GM19468 (cell line): ENCODE results near the gene CBFB.
A peak's percentile ranks its signal among the peaks of the same experiment; 100 is the strongest.
"Not testable (repeated sequence)": the region's sequence is repeated elsewhere in the genome, so short reads cannot be mapped to it uniquely, and the experiment has no call there.

Experiments used
- ATAC-seq: cut with Tn5 transposase; IDR thresholded peaks from one replicate; pipeline ENCODE4 v1.9.1; 2021; ENCODE audit warnings: mild to moderate bottlenecking, moderate library complexity, moderate number of reproducible peaks; ENCODE audit not compliant: unreplicated experiment; ENCODE audit errors: extremely low read depth

CBFB gene

DNA sequence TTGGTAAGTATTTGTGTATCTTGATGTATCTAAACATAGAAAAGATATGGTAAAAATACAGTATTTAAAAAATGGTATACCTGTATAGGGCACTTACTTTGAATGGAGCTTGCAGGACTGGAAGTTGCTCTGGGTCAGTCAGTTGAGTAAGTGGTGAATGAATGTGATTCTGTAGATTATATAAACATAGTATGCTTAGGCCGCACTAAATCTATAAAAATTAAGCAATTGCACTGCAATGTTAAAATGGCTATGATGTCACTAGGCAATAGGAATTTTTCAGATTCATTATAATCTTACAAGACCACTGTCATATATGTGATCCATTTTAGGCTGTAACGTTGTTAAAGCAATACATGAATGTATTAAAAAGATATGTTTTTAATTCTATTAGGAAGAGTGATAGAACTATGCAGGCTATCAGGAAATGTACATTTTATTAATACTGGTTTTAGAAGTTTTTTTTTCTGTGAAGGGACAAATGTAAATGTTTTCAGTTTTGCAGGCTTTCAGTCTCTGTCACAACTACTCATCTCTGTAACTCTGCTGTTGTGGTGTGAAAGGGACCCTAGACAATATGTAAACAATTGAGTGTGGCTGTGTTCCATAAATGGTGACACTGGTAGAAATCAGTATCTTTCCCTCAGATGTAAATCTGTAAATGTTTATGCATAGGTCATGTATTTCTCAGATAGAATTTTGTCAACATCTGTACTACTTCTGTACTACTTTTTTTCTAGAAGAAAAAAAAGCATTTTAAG lies 10.5 kb downstream of the CBFB start:
- ATAC-seq = no peak

DNA sequence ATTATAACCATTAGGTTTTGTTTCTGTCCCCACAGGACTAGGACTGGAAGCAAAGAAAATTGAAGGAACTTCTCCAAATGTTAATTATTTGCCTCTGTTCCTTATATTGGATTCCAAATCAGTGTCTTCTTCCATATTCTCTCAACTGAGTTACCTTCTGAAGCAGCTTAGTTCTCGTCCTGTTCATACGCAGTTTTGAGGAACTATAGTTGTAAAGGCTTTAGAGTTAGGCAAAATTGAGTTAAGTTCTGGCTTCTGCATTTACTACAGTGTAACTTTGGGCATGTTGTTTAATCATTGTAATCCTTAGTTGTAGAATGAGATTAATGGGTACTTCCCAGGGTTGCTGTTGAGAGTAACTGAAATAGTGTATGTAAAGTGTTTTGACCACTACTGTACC lies 11.2 kb downstream of the CBFB start:
- no peak for ATAC-seq

DNA sequence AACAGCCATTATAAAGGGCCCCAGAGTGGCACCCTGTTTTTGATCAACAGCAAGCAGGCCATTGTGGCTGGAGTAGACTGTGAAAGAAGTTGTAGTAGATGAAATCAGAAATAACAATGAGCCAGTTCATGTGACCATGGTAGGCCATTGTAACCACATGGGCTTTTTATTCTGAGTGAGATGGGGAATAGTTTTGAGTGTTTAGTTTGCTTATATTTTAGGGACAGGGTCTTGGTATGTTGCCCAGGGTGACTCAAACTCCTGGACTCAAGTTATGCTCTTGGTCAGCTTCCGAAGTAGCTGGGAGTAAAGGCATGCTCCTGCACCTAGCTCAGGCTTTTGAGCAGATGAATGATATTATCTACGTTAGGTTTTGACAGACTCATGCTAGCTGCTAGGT lies 12.0 kb downstream of the CBFB start:
- ATAC-seq = no peak

DNA sequence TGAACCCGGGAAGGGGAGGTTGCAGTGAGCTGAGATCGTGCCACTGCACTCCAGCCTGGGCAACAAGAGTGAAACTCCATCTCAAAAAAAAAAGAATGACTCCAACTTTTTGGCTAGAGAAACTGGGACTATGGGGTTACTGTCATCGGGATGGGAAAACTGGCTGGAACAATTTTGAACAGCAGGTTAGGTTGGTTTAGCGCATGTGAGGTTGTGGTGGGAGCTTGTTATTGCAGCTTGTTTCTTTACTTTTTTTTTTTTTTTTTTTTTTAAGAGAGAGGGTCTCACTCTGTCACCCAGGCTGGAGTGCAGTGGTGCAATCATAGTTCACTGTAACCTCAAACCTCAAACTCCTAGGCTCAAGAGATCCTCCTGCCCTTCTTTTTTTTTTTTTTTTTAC lies 12.6 kb downstream of the CBFB start:
- ATAC-seq = not testable (repeated sequence)

DNA sequence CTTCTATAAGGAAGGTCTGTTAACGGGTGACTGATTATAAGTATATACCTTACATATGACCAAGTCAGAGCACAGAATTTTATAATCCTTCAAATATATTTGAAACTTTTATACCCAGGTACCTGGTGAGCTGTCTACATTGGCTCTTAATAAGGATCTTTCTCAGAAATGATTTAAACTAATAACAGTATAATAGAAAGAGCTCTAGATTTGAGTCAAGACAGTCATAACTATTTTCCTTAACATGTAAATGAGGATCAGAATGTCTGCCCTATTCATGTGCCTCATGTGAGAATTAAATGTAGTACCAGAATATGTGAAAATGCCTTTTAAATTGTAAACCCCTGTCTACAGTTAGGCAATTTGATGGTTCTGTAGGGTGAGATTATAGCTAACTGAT lies 14.5 kb downstream of the CBFB start:
- no peak for ATAC-seq

DNA sequence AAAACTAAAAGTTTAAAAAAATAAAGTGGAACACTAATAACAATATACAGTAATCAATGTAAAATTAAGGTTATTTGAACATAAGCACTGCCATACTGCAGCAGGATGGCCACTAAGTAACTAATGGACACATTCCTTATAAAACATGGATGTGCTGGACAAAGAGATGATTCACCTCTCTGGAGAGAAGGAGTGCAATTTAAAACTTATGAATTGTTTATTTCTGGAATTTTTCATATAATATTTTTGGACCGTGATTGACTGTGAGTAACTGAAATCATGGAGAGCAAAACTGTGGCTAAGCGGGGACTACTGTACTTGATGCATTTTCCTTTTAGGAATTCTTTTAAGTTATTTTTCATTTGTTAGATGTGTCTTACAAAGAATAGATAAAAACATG lies 21.8 kb downstream of the CBFB start:
- no peak for ATAC-seq

DNA sequence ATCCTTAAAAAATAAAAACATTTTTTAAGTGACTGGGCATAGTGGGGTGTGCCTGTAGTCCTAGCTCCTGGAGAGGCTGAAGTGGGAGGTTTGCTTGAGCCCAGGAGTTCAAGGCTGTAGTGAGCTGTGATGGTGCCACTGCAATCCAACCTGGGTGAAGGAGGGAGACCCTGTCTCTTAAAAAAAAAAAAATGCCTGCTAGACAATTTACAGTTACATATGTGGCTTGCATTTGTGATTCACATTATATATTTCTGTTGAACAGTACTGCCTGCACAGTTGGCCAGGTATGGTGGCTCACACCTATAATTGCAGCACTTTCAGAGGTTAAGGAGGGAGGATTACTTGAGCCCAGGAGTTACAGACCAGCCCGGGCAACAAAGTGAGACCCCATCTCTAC lies 23.4 kb downstream of the CBFB start:
- no peak for ATAC-seq

DNA sequence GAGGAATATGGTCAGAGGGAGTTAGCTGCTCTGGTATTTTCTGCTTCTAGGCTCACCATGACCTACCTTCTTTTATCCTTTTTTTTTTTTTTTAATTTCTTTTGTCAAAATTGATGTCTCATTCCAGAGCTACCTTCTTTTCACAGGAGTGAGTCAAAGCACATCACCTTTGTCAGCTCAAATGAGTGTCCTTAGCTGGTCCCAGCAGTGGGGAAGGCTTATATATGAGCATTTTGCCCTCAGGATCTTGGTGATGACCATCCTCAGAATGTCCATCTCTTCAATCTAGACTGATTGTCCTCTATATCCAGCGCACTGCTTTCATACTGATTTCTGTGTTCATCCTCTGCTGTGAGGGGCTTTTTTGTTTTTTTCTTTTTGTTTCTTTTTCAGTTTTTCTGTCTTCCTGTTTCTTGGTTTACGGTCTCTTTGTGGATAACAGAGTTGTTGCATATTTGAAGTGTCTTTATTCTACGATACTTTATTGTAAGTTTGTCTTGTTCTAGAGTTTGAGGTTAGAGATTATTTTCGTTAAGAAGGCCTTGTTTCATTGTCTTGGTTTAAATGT lies 24.9 kb downstream of the CBFB start:
- ATAC-seq = no peak

DNA sequence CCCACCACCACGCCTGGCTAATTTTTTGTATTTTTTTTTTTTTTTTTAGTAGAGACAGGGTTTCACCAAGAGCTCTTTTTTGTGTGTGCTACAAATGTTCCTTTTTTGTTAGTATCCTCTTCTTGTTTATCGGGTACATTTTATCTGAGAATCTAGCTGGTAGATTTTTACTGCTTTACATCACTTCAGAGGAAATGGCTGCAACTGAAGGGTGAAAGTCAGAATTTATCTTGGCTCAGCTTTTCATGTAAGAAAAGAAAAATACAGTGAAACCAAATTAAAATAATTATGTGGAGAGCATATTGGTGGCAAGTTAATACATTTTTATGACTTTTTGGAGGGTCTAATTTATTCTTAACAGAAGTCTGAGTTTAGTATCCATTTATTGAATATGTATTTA lies 26.0 kb downstream of the CBFB start:
- ATAC-seq = no peak

DNA sequence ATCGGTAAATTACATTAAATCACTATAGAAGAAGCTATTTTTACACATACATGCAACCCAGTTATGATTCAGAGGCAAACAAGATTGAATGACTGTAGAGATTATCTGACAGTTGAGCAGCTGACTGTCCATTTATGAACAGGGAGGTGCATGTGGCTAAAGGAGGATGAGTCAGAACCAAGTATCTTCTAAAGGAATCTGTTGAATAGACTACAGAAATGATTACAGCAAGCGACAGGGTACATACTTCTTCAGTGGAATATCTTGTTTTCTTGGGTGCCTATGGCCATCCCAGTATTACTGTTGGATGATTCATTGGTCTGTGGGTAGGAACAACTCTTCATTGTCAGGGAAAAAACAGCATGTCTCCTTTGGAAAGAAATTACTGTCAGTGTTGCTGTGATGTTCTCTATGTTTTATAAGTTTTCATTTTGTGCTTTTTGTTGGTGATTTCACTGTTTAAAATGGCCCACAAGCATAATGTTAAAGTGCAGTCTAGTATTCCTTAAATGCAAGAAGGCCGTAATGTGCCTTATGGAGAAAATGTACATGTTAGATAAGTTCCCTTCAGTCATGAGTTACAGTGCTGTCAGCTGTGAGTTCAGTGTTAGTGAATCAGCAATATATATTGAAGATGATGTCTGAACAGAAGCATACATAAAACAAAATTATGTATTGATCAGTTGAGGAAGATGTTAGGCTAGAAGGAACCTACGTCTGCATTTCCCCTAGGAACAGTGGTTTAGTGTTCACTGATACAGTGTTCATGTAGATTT lies 27.0 kb downstream of the CBFB start:
- peak; percentile 52 for ATAC-seq

DNA sequence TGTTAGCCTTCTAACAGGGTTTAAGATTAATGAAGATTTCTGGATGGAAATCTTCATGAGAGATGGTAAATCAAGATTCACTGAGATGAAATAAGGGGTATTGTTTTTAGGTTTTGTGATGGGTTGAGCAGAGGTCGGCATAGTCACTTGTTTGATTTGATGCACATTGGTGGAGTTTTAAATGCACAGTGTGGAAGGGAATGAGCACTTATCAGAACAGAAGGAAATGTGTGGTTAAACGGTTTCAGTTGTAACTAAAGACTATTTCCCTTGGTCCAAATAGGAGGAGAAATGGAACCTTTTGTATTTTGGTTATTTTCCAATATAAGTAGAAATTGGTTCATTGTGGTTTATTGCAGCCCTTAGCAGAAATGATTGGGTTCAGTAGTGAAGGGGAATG lies 34.1 kb downstream of the CBFB start:
- no peak for ATAC-seq

DNA sequence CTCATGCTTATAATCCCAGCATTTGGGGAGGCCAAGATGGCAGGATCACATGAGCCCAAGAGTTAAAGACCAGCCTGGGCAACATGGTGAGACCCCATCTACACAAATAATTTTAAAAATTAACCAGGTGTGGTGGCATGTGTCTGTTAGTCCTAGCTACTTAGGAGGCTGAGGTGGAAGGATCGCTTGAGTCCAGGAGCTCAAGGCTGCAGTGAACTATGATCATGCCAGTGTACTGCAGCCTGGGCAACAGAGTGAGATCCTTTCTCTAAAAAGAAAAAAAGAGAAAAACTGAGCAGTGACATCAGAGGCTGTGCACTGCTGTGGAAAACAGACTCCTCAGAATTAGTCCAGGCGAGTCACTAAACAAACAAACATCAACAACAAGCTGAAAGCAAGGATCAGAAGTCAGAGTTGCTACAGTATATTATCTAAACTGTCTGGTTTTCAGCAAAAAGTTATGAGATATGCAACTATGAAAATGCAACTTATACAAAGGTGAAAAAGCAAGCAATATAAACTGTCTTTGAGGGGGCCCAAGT lies 39.3 kb downstream of the CBFB start:
- no peak for ATAC-seq

DNA sequence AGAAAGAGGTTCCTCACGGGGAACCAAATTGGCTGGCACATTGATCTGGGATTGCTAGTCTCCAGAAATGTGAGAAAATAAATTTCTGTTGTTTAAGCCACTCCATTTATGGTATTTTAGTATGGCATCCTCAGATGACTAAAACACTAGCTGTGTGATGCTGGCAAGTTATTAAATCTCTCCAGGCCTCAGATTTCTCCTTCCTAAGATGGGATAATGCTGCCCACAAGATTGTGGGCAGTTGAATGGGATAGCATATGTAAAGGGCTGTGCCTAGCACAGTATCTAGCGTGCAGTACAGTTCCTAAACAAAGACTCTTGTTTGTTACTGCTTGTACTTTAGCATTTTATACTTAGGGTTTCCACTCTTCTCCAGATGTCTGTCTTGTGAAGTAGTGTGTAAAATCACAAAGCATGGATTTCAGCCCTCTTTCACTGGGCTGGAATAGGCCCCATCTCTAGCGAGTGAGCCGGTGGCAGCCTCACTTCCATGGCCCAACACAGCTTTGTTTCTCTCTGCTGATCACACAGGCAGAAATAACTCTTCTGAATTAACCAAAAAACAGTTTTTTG lies 42.6 kb downstream of the CBFB start:
- ATAC-seq = no peak

DNA sequence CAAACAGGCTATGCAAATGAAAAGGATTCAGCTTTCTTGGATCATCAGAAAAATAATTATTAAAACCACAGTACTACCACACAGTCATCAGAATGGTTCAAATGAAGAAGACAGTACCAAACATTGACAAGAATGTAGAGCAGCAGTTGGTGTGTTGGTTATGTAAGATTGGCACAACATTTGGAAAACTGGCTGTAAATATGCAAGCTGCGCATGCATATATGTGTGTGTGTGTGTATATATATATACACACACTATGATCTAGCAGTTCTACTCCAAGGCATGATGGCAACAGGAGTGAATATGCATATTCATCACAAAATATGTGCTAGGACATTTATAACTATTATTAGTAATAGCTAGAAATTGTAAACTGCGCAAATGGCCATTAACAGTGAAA lies 46.4 kb downstream of the CBFB start:
- no peak for ATAC-seq

DNA sequence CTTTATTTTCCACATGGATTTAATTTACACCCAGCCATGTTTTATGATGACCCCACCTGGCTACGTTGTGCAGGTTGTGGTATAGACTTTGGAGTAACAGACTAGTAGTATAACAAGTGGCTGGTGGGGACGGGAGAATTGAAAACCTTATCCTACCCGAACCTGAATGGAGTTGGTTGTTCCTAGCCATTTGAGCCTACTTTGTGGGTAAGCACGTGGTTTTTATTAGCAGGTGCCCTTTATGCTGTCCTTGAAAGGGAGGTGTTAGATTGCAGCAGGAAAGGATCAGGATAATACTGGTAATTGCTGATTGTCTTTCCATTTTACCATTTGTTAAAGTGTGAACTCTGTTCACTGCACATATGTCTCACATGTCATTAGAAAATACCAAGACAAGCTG lies 48.9 kb downstream of the CBFB start:
- ATAC-seq = no peak

DNA sequence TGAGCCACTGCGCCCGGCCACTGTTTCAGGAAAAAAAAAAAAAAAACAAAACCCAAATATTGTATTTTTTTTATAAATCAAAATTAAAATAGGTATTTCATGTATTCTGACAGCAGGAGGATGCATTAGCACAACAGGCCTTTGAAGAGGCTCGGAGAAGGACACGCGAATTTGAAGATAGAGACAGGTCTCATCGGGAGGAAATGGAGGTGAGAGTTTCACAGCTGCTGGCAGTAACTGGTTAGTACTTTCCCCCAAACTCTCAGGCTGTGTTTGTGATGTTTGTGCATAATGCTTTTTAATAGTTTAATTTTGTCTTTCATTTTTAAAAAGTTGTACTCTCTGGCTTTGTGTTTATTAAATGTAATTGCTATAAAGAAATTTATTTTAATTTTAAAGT lies 53.2 kb downstream of the CBFB start:
- ATAC-seq = no peak

DNA sequence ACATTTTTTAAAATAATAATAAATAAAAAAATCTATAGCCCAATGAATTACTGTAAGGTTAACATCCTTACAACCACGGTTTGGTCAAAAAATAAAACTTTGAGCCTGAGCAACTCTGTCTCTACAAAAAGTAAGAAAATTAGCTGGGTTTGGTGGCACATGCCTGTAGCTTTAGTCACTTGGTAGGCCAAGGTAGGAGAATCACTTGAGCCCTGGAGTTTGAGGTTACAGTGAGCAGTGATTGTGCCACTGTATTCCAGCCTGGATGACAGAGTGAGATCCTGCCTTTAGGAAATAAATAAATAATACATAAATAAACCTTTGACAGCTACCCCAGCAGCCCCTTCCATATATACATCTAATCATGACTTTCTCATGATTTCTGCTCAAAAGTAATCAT lies 53.9 kb downstream of the CBFB start:
- no peak for ATAC-seq

DNA sequence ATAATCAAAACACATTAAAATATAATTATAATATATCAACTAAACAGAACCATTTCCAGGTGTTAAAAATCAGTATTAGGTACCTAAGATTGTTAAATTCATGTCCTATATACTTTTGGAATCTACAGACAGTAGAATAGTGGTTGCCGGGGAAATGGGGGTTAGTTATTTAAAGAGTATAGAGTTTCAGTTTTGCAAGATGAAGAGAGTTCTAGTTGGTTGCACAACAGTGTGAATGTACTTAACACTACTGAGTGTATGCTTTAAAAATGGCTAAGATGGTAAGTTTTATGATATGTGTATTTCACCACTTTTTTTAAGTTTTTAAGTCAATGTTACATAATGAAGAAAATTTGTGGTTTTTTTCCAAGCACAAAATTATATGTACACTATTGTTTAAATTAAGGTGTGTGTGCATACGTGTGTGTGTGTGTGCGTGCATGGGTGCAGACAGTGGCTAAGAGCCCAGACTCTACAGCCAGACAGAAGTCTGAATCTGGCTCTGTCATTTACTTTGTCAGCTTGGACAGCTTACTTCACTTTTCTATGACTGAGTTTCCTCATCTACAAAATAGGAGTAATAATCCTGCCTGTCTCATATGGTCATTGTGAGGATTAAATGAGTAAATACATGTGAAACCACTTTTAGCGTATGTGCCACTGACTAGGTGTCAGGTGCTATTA lies 55.5 kb downstream of the CBFB start:
- ATAC-seq = peak; percentile 46

DNA sequence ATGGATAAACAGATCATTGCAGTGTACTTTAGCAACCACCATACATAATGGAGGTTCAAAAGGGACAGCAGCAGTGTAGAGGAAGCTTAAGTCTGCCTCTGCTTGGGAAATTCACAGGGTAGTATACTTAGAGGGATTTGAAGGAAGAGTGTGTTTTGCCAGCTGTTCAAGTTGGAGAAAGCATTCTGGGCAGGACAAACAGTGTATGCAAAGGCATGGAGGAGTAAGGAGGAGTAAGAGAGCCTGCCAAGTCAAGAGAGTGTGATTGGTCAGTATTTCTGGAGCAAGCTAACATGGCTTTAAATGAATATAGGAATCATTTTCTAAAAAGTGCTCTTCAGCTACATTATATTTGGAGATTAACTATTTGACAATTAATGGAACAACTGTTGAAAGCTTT lies 57.9 kb downstream of the CBFB start:
- ATAC-seq = no peak

DNA sequence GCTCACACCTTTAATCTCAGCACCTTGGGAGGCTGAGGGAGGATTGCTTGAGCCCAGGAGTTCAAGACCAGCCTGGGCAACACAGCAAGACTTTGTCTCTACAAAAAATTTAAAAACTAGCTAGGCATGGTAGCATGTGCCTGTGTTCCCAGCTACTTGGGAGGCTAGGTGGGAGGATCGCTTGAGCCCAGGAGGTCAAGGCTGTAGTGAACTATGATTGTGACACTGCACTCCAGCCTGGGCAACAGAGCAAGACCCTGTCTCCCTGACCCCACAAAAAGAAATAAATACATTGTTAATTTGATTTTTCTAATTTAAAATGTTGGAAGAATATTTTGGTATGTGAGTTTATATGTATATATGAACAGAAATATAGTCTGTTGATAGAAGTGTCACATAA lies 58.3 kb downstream of the CBFB start:
- ATAC-seq = no peak
